OCI-LY7 (cell line): Measurements from ENCODE around the gene NRSN2. TPM values are rescaled to one million over a fixed set of nuclear protein-coding genes. Genes with fewer than 3 reads are reported as not detected.

Experiments used
- BruUV-seq: library from RNA; stranded (reverse); fragments of 400-500 nt; replicated peaks from 2 replicates; lab custom pipeline; 2021; lab: Mats Ljungman, UMichigan
- CTCF ChIA-PET: fragments of 300-600 bp; sonication (Branson Sonifier 250); formaldehyde crosslinking; loops from one replicate; lab custom pipeline; 2022; ENCODE audit warnings: antibody characterized with exemption; ENCODE audit not compliant: unreplicated experiment; lab: Charles Lee
- POLR2A ChIA-PET: fragments of 300-600 bp; sonication (Branson Sonifier 250); formaldehyde crosslinking; loops from one replicate; lab custom pipeline; 2022; ENCODE audit warnings: antibody characterized with exemption; lab: Charles Lee
- DNase-seq: peaks from one replicate; pipeline ENCODE4 v3.0.0-alpha.2; 2015; ENCODE audit warnings: low spot score
- H2AFZ ChIP-seq: fragments of 200-600 bp; sonication (generic), shearing (Covaris generic); 2 replicates; pipeline ENCODE4 v1.6.1; 2014; ENCODE audit warnings: mild to moderate bottlenecking, antibody characterized with exemption, low read length, moderate library complexity
- H3K27ac ChIP-seq: fragments of 200-600 bp; sonication (generic); 2 replicates; pipeline ENCODE4 v1.5.1; 2014; ENCODE audit warnings: mixed run types, low read depth, mild to moderate bottlenecking, moderate library complexity, low read length, inconsistent platforms; ENCODE audit not compliant: poor library complexity, severe bottlenecking
- H3K36me3 ChIP-seq: fragments of 200-600 bp; sonication (generic); 2 replicates; pipeline ENCODE4 v1.6.1; 2014; ENCODE audit warnings: mild to moderate bottlenecking, antibody characterized with exemption, low read length, moderate library complexity, mixed read lengths; ENCODE audit not compliant: insufficient read depth
- H3K4me1 ChIP-seq: fragments of 200-600 bp; sonication (generic); 2 replicates; pipeline ENCODE4 v1.5.1; 2014; ENCODE audit warnings: mild to moderate bottlenecking, low read length; ENCODE audit not compliant: insufficient read depth, poor library complexity, severe bottlenecking
- H3K4me2 ChIP-seq: fragments of 200-600 bp; sonication (generic); 2 replicates; pipeline ENCODE4 v1.6.1; 2014; ENCODE audit warnings: mild to moderate bottlenecking, low read length
- H3K4me3 ChIP-seq: fragments of 200-600 bp; sonication (generic); 2 replicates; pipeline ENCODE4 v1.5.1; 2014; ENCODE audit warnings: mild to moderate bottlenecking, low read depth, low read length; ENCODE audit not compliant: poor library complexity, severe bottlenecking
- H3K79me2 ChIP-seq: fragments of 200-600 bp; sonication (generic); 2 replicates; pipeline ENCODE4 v1.6.1; 2016; ENCODE audit warnings: low read depth, mild to moderate bottlenecking, low read length, moderate library complexity, mixed read lengths; ENCODE audit not compliant: insufficient read depth
- H3K9me2 ChIP-seq: fragments of 200-600 bp; sonication (generic); 2 replicates; pipeline ENCODE4 v1.6.1; 2016; ENCODE audit warnings: mild to moderate bottlenecking, low read length, mixed read lengths; ENCODE audit not compliant: insufficient read depth
- H3K9me3 ChIP-seq: fragments of 200-600 bp; sonication (generic); 2 replicates; pipeline ENCODE4 v1.6.1; 2014; ENCODE audit warnings: mild to moderate bottlenecking, mixed run types, low read length, mixed read lengths
- H4K20me1 ChIP-seq: fragments of 200-600 bp; sonication (generic); 2 replicates; pipeline ENCODE4 v1.6.1; 2014; ENCODE audit warnings: mild to moderate bottlenecking, antibody characterized with exemption, low read length, moderate library complexity, mixed read lengths; ENCODE audit not compliant: insufficient read depth
- EZH2phosphoT487 ChIP-seq: fragments of 200-600 bp; sonication (generic); IDR thresholded peaks from 2 replicates; pipeline ENCODE4 v1.6.1; 2018; ENCODE audit warnings: low read depth, borderline replicate concordance, mild to moderate bottlenecking, mixed run types, antibody characterized with exemption, low read length, moderate library complexity, mixed read lengths
- intact Hi-C: fragments of 100-400 bp; cut with micrococcal nuclease; formaldehyde crosslinking; loops from one replicate; pipeline ENCODE4 v1.10.0; 2022; ENCODE audit not compliant: unreplicated experiment
- total RNA-seq, 2 experiments: library from RNA; depleted of rRNA in 1 of 2; stranded (reverse); fragments of >200 nt in 1 of 2; shearing (Covaris generic) in 1 of 2; gene quantifications; 2 replicates each; pipeline ENCODE4 v1.2.3, GENCODE V29; 2014 to 2022
- TF ChIP-seq, protein P1 (sequence below): fragments of 200-600 bp; sonication (generic); conservative IDR thresholded peaks from 2 replicates; pipeline ENCODE4 v1.5.1; 2014; ENCODE audit warnings: mild to moderate bottlenecking, antibody characterized with exemption, low read length, moderate library complexity, mixed read lengths

Gene NRSN2
- total RNA-seq, 2 experiments from 2014 or later, result 0.32 to 0.86 TPM

DNA sequence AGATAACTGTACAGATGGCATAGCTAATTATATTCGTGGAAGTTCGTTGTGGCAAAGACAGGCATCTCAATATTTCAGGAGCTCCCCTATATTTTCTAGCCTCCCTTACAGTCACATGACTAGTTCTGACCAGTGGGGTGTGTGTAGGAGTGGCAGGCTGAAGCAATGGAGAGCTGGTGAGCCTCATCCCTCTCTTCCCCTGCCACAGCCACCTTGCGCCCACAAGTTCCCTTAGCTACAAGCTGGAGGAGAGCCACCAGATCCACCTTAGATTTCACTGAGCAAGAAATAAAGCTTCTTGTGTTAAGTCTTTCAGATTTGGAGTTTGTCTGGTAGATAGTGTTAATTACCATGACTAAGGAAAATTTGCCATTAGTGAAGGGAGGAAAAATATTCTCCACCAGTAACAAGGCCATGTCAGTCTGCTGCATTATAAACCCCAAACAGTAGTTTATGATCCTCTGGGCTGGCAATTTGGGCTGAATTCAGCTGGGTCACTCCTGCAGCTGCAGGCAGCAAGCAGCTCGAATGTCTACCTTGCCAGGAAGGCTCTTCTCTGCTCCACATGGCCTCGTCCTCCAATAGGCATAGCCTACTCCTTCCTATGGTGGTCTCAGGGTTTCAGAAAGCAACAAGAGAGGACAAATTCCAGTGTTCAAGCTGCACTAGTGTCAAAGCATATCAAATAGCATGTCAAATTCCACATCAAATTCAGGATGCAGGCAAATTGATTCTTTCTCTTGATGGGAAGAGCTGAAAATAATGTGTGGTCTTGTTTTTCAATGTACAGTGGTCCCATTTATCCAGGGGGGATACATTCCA, 53.8 kb downstream of the NRSN2 start:
- no TSS peak for BruUV-seq
- POLR2A ChIA-PET, result interaction anchor here (0.5 to 3.0 kb wide), 11 partner anchors 8 to 176 kb away, joined by 3 to 18 read pairs (median 6); partner anchors contain the start of gene TRIB3

DNA sequence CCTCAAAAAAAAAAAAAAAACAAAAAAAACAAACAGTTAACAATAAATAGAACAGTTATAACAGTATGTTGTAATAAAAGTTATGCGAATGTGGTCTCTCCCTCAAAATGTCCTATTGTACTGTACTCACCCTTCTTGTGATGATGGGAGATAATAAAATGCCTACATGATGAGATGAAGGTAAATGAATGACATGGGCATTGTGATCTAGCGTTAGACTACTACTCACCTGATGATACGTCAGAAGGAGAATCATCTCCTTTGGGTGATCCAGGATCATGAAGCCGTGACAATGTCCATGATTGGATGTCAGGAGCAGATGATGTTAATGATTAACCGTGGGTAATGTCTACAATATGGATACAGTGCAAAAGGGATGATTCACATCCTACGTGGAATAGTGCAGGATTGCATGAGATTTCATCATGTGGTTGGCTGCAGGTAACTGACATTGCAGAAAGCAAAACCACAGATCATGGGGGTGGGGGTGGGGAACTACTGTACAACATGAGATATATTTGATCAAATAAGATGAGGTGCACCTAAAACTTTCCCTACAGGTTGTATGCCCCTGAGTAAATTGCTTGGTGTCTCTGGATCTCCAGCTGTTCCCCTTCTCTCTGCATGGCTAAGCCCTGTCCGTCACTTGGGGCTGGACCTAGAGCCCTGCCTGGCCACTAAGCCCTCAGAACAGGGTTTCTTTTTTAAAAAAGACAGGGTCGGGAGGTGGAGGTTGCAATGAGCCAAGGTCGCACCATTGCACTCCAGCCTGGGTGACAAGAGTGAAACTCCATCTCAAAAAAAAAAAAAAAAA, 55.0 kb downstream of the NRSN2 start:
- TF ChIP-seq, protein P1, sequence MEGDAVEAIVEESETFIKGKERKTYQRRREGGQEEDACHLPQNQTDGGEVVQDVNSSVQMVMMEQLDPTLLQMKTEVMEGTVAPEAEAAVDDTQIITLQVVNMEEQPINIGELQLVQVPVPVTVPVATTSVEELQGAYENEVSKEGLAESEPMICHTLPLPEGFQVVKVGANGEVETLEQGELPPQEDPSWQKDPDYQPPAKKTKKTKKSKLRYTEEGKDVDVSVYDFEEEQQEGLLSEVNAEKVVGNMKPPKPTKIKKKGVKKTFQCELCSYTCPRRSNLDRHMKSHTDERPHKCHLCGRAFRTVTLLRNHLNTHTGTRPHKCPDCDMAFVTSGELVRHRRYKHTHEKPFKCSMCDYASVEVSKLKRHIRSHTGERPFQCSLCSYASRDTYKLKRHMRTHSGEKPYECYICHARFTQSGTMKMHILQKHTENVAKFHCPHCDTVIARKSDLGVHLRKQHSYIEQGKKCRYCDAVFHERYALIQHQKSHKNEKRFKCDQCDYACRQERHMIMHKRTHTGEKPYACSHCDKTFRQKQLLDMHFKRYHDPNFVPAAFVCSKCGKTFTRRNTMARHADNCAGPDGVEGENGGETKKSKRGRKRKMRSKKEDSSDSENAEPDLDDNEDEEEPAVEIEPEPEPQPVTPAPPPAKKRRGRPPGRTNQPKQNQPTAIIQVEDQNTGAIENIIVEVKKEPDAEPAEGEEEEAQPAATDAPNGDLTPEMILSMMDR, result no peak
- TF ChIP-seq EZH2phosphoT487, result no peak
- Histone ChIP-seq H3K27ac (peak overlapping the region; percentile 87), H3K36me3 (peaks cover 19% of the 10 kb centered on the region), H3K9me3 (peaks cover 11% of the 10 kb centered on the region; the same call in 1 of the 2 replicates), H2AFZ (peak overlapping the region; percentile 65; the same call in 1 of the 2 replicates), H3K4me1 (peaks cover 53% of the 10 kb centered on the region), H3K4me3 (peak overlapping the region; percentile 45), H3K4me2 (peak overlapping the region; percentile 62), H3K79me2 (no peaks in the 10 kb centered on the region), H3K9me2 (no peaks in the 10 kb centered on the region), H4K20me1 (no peaks in the 10 kb centered on the region)
- CTCF ChIA-PET, result interaction anchor here (1.5 kb wide), 1 partner anchor 19 kb away, joined by 4 read pairs; no protein-coding TSS in a partner anchor
- DNase-seq, result peak; percentile 74
- intact Hi-C loops, result loop anchor here (1.0 to 2.0 kb wide), 2 partner anchors 41 to 61 kb away; partner anchors contain the start of gene TBC1D20
- no TSS peak for BruUV-seq
- POLR2A ChIA-PET, result interaction anchor here (0.6 to 6.0 kb wide), 12 partner anchors 8 to 177 kb away, joined by 3 to 44 read pairs (median 6); partner anchors contain the start of gene TRIB3

More for the DNA sequence above, 53.8 kb downstream of the NRSN2 start:
- Histone ChIP-seq H3K9me3 (peaks cover 11% of the 10 kb centered on the region; the same call in 1 of the 2 replicates), H2AFZ (peak overlapping the region; percentile 82), H3K9me2 (no peaks in the 10 kb centered on the region), H3K36me3 (peaks cover 31% of the 10 kb centered on the region), H3K4me1 (peaks cover 40% of the 10 kb centered on the region), H4K20me1 (no peaks in the 10 kb centered on the region), H3K27ac (peak overlapping the region; percentile 87), H3K79me2 (no peaks in the 10 kb centered on the region), H3K4me2 (peak overlapping the region; percentile 28), H3K4me3 (no peak overlapping the region)
- peak; percentile 46 for DNase-seq
- TF ChIP-seq, protein P1, result no peak
- no peak for TF ChIP-seq EZH2phosphoT487
- CTCF ChIA-PET, result interaction anchor here (0.6 to 1.5 kb wide), 4 partner anchors 18 to 112 kb away, joined by 3 to 5 read pairs (median 4); no protein-coding TSS in a partner anchor
- intact Hi-C loops, result no loop called here
